Activated CD4-positive, alpha-beta memory T cell treated with anti-CD3 and anti-CD28 coated beads, Interleukin-2, amount 10 ng/mL, durations not matched to agents 7 days and 5 days (primary cell): ENCODE results near the gene GRK5. TPM values are rescaled to one million over a fixed set of nuclear protein-coding genes. Genes with fewer than 3 reads are reported as not detected.

Source experiments
- CTCF ChIA-PET: fragments of 350-600 bp; sonication (Branson Sonifier 250); formaldehyde crosslinking; loops from one replicate; lab custom pipeline; 2021; ENCODE audit warnings: antibody characterized with exemption, inconsistent platforms; lab: Charles Lee
- POLR2A ChIA-PET: fragments of 350-600 bp; sonication (Branson Sonifier 250); formaldehyde crosslinking; loops from one replicate; lab custom pipeline; 2021; ENCODE audit warnings: antibody characterized with exemption; lab: Charles Lee
- DNase-seq: peaks from one replicate; pipeline ENCODE4 v3.0.0-alpha.2; 2020
- H3K27ac Mint-ChIP-seq: one replicate; pipeline ENCODE4 v1.8.0; 2021; ENCODE audit warnings: mild to moderate bottlenecking, mixed read lengths
- H3K27me3 Mint-ChIP-seq: one replicate; pipeline ENCODE4 v1.8.0; 2021; ENCODE audit warnings: mixed read lengths
- H3K36me3 Mint-ChIP-seq: one replicate; pipeline ENCODE4 v1.8.0; 2021; ENCODE audit warnings: low read depth, mixed read lengths
- H3K4me1 Mint-ChIP-seq: one replicate; pipeline ENCODE4 v1.8.0; 2021; ENCODE audit warnings: mixed read lengths
- H3K4me3 Mint-ChIP-seq: one replicate; pipeline ENCODE4 v1.8.0; 2021; ENCODE audit warnings: mild to moderate bottlenecking, mixed read lengths
- H3K9me3 Mint-ChIP-seq: one replicate; pipeline ENCODE4 v1.8.0; 2021; ENCODE audit warnings: mixed read lengths
- total RNA-seq, 2 experiments: library from RNA; stranded (reverse); gene quantifications; one replicate each; pipeline ENCODE4 v1.2.3, GENCODE V29; 2021

The GRK5 gene
- total RNA-seq, 2 experiments from 2014 or later = 29.8 to 30.6 TPM

DNA sequence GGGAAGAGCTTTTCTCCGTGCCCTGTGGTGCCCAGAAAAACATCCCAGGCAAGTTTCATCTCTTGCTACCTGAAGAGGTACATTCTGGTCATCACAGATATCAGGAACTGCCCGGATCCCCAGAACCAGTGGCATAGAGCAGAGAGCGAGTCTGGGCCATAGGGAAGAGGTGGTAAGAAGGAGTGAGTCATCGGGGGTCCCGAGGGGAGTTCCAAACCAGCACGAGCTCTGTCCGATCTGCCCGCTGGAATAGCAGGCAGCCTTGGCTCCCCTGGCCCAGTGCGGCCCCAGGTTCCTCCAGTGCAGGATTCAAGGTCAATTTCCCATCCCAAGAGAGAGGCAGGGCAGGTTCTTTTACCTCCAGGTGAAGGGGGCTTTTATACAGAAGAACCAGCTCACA is 210.5 kb downstream of the GRK5 start:
- ChIA-PET CTCF (interaction anchor here (0.8 to 5.6 kb wide), 8 partner anchors 12 to 218 kb away, joined by 3 to 49 read pairs (median 3); partner anchors contain the start of gene GRK5), POLR2A (interaction anchor here (3.8 kb wide), 1 partner anchor 211 kb away, joined by 15 read pairs; the partner anchor contains the start of gene GRK5)
- no peak for DNase-seq
- no peak overlapping the region for H3K27ac Mint-ChIP-seq
- no peaks in the 10 kb centered on the region for H3K27me3 Mint-ChIP-seq
- no peaks in the 10 kb centered on the region for H3K4me1 Mint-ChIP-seq
- no peak overlapping the region for H3K4me3 Mint-ChIP-seq
- no peaks in the 10 kb centered on the region for H3K9me3 Mint-ChIP-seq
- no peaks in the 10 kb centered on the region for H3K36me3 Mint-ChIP-seq

DNA sequence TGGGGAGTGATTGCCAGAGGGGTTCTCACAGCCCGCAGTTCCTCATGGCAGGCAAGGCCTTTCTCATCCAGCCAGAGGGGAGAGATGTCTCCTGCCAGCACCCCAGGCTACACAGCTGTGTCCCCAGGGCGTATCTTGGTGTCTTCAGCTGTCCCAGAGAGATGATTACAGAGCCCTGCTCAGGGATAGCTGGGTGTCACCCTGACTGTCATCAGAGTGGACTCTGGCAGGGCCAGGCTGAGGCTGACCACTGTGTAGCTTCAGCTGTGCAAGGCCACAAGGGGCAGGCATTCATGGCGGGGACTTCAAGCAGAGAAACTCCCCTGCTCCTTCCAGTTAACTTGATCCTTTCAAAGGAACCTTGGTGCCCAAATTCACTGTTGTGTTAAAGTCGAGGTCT is 211.0 kb downstream of the GRK5 start:
- ChIA-PET CTCF (interaction anchor here (0.8 to 5.6 kb wide), 9 partner anchors 13 to 218 kb away, joined by 3 to 49 read pairs (median 3); partner anchors contain the start of gene GRK5), POLR2A (interaction anchor here (1.5 kb wide), 1 partner anchor 212 kb away, joined by 5 read pairs; the partner anchor contains the start of gene GRK5)
- Mint-ChIP-seq H3K4me1 (no peaks in the 10 kb centered on the region), H3K4me3 (no peak overlapping the region), H3K27ac (no peak overlapping the region), H3K36me3 (no peaks in the 10 kb centered on the region), H3K9me3 (no peaks in the 10 kb centered on the region), H3K27me3 (no peaks in the 10 kb centered on the region)
- DNase-seq = no peak

GRCh38 chr10:119419931-119420330 is 212.6 kb downstream of the GRK5 start:
- Mint-ChIP-seq H3K4me3 (no peak overlapping the region), H3K27me3 (no peaks in the 10 kb centered on the region), H3K36me3 (peaks cover under 1% of the 10 kb centered on the region), H3K9me3 (no peaks in the 10 kb centered on the region), H3K27ac (no peak overlapping the region), H3K4me1 (no peaks in the 10 kb centered on the region)
- ChIA-PET CTCF (interaction anchor here (0.7 to 5.6 kb wide), 5 partner anchors 24 to 244 kb away, joined by 3 to 49 read pairs (median 12); partner anchors contain the start of gene GRK5), POLR2A (interaction anchor here (1.5 kb wide), 1 partner anchor 213 kb away, joined by 5 read pairs; the partner anchor contains the start of gene GRK5)
- no peak for DNase-seq

GRCh38 chr10:119420950-119421875 is 213.8 kb downstream of the GRK5 start:
- H3K27ac Mint-ChIP-seq = no peak overlapping the region
- H3K36me3 Mint-ChIP-seq = peaks cover 4% of the 10 kb centered on the region
- DNase-seq = no peak
- H3K4me1 Mint-ChIP-seq = no peaks in the 10 kb centered on the region
- CTCF ChIA-PET = interaction anchor here (1.0 to 5.6 kb wide), 3 partner anchors 23 to 221 kb away, joined by 3 to 49 read pairs (median 12); partner anchors contain the start of gene GRK5
- no peaks in the 10 kb centered on the region for H3K9me3 Mint-ChIP-seq
- no peaks in the 10 kb centered on the region for H3K27me3 Mint-ChIP-seq
- H3K4me3 Mint-ChIP-seq = no peak overlapping the region
- POLR2A ChIA-PET = no interaction called here

DNA sequence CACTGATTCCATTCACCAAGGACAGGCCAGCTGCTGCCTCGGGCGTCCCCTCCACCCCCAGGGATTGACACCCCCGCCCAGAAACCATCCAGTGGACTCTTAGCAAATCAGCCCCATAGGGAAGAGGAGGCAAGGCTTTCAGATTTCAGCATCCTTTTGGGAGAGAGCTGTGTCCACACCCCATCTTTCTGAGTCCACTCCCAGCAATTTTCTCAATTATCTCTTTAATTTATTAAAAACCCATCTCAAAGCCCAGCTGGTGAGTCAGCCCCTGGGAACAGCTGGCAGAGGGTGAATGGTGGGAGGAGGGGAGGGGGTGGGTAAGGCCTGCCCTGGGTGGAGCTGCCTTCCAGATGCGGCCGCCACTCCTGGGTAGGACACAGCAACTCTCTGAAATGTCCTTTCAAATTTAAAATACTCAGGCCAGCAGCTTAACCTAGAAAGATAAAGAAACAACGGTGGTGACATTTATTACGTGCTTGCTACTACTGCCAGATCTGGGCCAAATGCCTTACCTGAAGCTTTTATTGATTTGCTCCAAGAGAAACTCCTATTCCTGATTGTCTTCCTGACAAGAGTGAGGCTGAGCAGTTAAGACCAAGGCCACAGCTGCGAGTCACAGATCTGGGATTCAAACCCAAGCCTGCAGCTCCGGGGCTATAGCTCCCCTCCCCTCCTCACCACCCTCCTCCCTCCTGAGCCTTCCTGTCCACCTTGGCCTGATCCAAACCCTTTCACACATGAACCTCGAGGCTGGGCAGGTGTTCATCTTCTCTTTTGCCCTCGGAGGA is 214.7 kb downstream of the GRK5 start:
- DNase-seq = no peak
- Mint-ChIP-seq H3K36me3 (peaks cover 4% of the 10 kb centered on the region), H3K4me3 (no peak overlapping the region), H3K27ac (no peak overlapping the region), H3K9me3 (no peaks in the 10 kb centered on the region), H3K27me3 (no peaks in the 10 kb centered on the region), H3K4me1 (no peaks in the 10 kb centered on the region)
- ChIA-PET CTCF (interaction anchor here (0.7 to 5.6 kb wide), 4 partner anchors 23 to 222 kb away, joined by 3 to 49 read pairs (median 8); partner anchors contain the start of gene GRK5), POLR2A (no interaction called here)

DNA sequence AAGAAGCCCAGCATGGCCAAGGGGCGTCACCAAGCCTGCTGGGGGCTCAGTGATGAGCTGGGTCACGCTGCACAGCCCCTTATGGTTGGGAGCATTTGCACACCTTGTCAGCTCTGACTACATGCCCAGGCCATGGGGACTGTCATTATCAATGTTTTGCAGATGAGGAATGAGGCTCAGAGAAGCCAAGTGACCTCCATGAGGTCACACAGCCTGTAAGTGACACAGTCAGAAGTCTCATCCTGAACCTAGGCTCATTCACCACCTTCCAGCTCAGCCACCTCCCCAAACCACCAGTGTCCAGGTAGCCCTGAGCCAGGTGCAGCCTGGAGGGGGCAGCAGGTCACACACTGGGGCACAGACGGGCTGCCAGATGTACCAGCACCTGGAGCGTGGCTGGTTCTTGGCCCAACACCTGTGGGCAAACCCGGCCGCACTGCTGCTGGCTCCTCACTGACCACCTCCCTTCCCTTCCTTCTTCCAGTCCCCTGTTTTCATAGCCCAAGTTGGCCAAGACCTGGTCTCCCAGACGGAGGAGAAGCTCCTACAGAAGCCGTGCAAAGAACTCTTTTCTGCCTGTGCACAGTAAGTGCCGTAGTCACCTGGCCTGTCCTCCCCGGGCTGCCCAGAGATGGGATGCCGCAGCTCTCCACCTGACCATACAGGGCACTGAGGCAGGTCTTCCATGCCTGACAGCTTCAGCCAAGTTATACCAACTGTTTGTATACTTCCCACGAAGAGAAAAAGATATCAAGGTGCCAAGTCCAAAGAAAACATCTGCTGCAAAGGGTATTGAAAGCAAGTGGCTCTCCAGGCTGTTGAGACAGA is 215.5 kb downstream of the GRK5 start:
- Mint-ChIP-seq H3K27ac (no peak overlapping the region), H3K36me3 (peaks cover 4% of the 10 kb centered on the region), H3K4me3 (no peak overlapping the region), H3K4me1 (no peaks in the 10 kb centered on the region), H3K9me3 (no peaks in the 10 kb centered on the region), H3K27me3 (no peaks in the 10 kb centered on the region)
- ChIA-PET CTCF (interaction anchor here (0.7 to 5.6 kb wide), 4 partner anchors 22 to 223 kb away, joined by 3 to 49 read pairs (median 8); partner anchors contain the start of gene GRK5), POLR2A (no interaction called here)
- DNase-seq = no peak

DNA sequence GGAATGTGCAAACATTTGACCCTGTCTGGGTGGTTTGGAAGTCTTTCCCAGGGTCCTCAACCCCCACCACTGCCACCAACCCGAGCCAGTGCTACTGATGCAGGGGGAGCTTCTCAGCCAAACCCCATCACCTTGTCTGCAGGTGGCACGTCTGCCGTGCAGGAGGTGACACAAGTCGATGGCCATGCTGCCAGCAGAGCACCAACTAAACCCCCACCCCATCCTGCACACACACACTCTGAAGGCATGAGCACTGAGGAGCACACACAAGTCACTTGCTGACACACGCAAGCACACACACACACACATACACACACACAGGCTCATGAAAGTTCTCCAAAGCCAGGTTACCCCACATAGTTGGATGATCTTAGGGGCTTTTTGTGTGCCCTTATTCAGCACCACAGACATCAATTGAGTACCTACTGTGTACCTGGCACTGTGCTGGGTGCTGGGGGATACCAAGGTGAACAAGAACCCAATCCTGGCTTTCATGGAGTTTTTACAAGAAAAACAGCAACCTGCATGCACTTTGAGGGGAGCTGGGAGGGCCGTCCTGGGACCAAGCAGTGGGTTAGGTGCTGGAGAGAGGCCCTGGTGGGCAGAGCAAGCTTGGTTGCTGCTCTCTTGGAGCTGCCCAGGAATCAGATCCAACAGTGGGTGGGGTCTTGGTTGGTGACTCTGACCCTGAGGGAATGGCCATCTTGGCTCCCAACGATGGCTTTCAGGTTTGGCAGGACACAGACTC is 216.3 kb downstream of the GRK5 start:
- H3K9me3 Mint-ChIP-seq = no peaks in the 10 kb centered on the region
- H3K4me3 Mint-ChIP-seq = no peak overlapping the region
- DNase-seq = no peak
- H3K27me3 Mint-ChIP-seq = no peaks in the 10 kb centered on the region
- H3K4me1 Mint-ChIP-seq = peaks cover 5% of the 10 kb centered on the region
- CTCF ChIA-PET = interaction anchor here (1.2 kb wide), 1 partner anchor 21 kb away, joined by 3 read pairs; no protein-coding TSS in a partner anchor
- no peak overlapping the region for H3K27ac Mint-ChIP-seq
- POLR2A ChIA-PET = interaction anchor here (1.1 kb wide), 1 partner anchor 26 kb away, joined by 3 read pairs; no protein-coding TSS in a partner anchor
- peaks cover 4% of the 10 kb centered on the region for H3K36me3 Mint-ChIP-seq

GRCh38 chr10:119424258-119424975 is 217.0 kb downstream of the GRK5 start:
- Mint-ChIP-seq H3K9me3 (no peaks in the 10 kb centered on the region), H3K36me3 (peaks cover 5% of the 10 kb centered on the region), H3K4me3 (no peak overlapping the region), H3K27ac (no peak overlapping the region), H3K27me3 (no peaks in the 10 kb centered on the region), H3K4me1 (peaks cover 12% of the 10 kb centered on the region)
- ChIA-PET POLR2A (interaction anchor here (1.1 kb wide), 1 partner anchor 27 kb away, joined by 3 read pairs; no protein-coding TSS in a partner anchor), CTCF (no interaction called here)
- DNase-seq = no peak

- peaks cover 15% of the 10 kb centered on the region for H3K4me1 Mint-ChIP-seq
- POLR2A ChIA-PET = no interaction called here
- peaks cover 8% of the 10 kb centered on the region for H3K36me3 Mint-ChIP-seq
- no peak overlapping the region for H3K27ac Mint-ChIP-seq
- H3K4me3 Mint-ChIP-seq = no peak overlapping the region
- no peaks in the 10 kb centered on the region for H3K27me3 Mint-ChIP-seq
- no peaks in the 10 kb centered on the region for H3K9me3 Mint-ChIP-seq
- DNase-seq = no peak
- CTCF ChIA-PET = interaction anchor here (0.9 kb wide), 1 partner anchor 20 kb away, joined by 3 read pairs; no protein-coding TSS in a partner anchor
Observed at GRCh38 chr10:119425102-119425880, 217.9 kb downstream of the GRK5 start.

DNA sequence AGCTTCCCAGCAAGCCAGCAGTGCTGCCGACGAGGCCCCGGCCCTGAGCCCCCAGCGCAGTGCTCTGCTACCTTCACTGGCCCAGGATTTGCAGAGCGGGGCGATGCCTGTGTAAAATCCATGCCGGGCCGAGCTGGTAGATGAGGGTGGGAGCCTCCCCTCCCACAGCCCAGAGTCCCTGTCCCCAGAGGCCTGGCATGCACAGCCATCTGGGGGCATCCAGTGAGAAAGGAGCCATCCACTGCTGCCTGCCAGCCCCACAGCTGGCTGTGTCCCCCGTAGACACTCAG is 218.5 kb downstream of the GRK5 start:
- peaks cover 14% of the 10 kb centered on the region for H3K36me3 Mint-ChIP-seq
- H3K9me3 Mint-ChIP-seq = no peaks in the 10 kb centered on the region
- H3K27me3 Mint-ChIP-seq = no peaks in the 10 kb centered on the region
- H3K4me1 Mint-ChIP-seq = peaks cover 15% of the 10 kb centered on the region
- no peak overlapping the region for H3K4me3 Mint-ChIP-seq
- DNase-seq = no peak
- ChIA-PET POLR2A (no interaction called here), CTCF (no interaction called here)
- H3K27ac Mint-ChIP-seq = no peak overlapping the region
